HepG2 (cell line): Measurements from ENCODE around the gene EFNA4. TPM values are rescaled to one million over a fixed set of nuclear protein-coding genes. Genes with fewer than 3 reads are reported as not detected.

Source experiments
- GPN1 ChIP-seq: sonication (generic); formaldehyde crosslinking; IDR thresholded peaks from 2 replicates; pipeline ENCODE4 v1.5.1; 2020; ENCODE audit warnings: missing genetic modification reagents, borderline replicate concordance
- GZF1 ChIP-seq: sonication (generic); formaldehyde crosslinking; IDR thresholded peaks from 2 replicates; pipeline ENCODE4 v1.5.1; 2020; ENCODE audit warnings: mild to moderate bottlenecking, missing genetic modification reagents
- HMG20B ChIP-seq: conservative IDR thresholded peaks from 2 replicates; pipeline ENCODE4 v1.6.1; 2016; ENCODE audit warnings: missing genetic modification reagents, missing compliant biosample characterization
- KLF16 ChIP-seq, 2 experiments: sonication (generic) in 1 of 2; formaldehyde crosslinking in 1 of 2; IDR thresholded peaks; 2 replicates each; pipeline versions ENCODE4 v1.6.1 to v1.8.0; 2016 to 2023; ENCODE audit warnings: missing genetic modification reagents in 2 of 2, missing compliant biosample characterization in 1 of 2
- MAZ ChIP-seq, 2 experiments: sonication (generic) in 1 of 2; formaldehyde crosslinking in 1 of 2; IDR thresholded peaks; 2 replicates each; pipeline versions ENCODE4 v1.5.0 to v1.6.1; 2012 to 2020; ENCODE audit warnings: low read depth in 2 of 2, mild to moderate bottlenecking in 2 of 2, borderline replicate concordance in 1 of 2, improper control_type of control experiment in 1 of 2, low read length in 1 of 2, missing genetic modification reagents in 1 of 2, moderate library complexity in 1 of 2
- NCOA1 ChIP-seq: sonication (generic); formaldehyde crosslinking; IDR thresholded peaks from 2 replicates; pipeline ENCODE4 v1.9.0; 2021; ENCODE audit warnings: missing genetic modification reagents
- PITX1 ChIP-seq: sonication (generic); formaldehyde crosslinking; IDR thresholded peaks from 2 replicates; pipeline ENCODE4 v1.5.1; 2020; ENCODE audit warnings: mild to moderate bottlenecking, missing genetic modification reagents
- RFX3 ChIP-seq: IDR thresholded peaks from 2 replicates; pipeline ENCODE4 v1.6.1; 2016; ENCODE audit warnings: missing biosample characterization, missing genetic modification reagents
- STAG1 ChIP-seq: sonication (generic); formaldehyde crosslinking; IDR thresholded peaks from 2 replicates; pipeline ENCODE4 v1.4.0; 2020; ENCODE audit warnings: missing genetic modification reagents
- TAF15 ChIP-seq: fragments of 200-400 bp; formaldehyde crosslinking; IDR thresholded peaks from one replicate; pipeline ENCODE4 v1.6.1; 2018; ENCODE audit warnings: mild to moderate bottlenecking, low read depth, low read length; ENCODE audit not compliant: poor library complexity, severe bottlenecking
- TRIM24 ChIP-seq: sonication (generic); formaldehyde crosslinking; IDR thresholded peaks from 2 replicates; pipeline ENCODE4 v1.8.0; 2022; ENCODE audit warnings: mild to moderate bottlenecking, missing genetic modification reagents
- ZBTB43 ChIP-seq: sonication (generic); formaldehyde crosslinking; conservative IDR thresholded peaks from 2 replicates; pipeline ENCODE4 v1.4.0; 2020; ENCODE audit warnings: missing genetic modification reagents
- ZGPAT ChIP-seq: IDR thresholded peaks from 2 replicates; pipeline ENCODE4 v1.6.1; 2016; ENCODE audit warnings: mild to moderate bottlenecking
- ZNF205 ChIP-seq: IDR thresholded peaks from 2 replicates; pipeline ENCODE4 v1.6.1; 2018; ENCODE audit warnings: missing biosample characterization, missing genetic modification reagents
- ZNF280B ChIP-seq: sonication (generic); formaldehyde crosslinking; IDR thresholded peaks from 2 replicates; pipeline ENCODE4 v1.5.0; 2020; ENCODE audit warnings: missing genetic modification reagents, mild to moderate bottlenecking, borderline replicate concordance
- ZNF292 ChIP-seq: sonication (generic); formaldehyde crosslinking; IDR thresholded peaks from 2 replicates; pipeline ENCODE4 v1.8.1; 2022; ENCODE audit warnings: mild to moderate bottlenecking, low read depth, missing genetic modification reagents, borderline replicate concordance
- ZNF512 ChIP-seq: sonication (generic); formaldehyde crosslinking; IDR thresholded peaks from 2 replicates; pipeline ENCODE4 v1.4.0; 2020; ENCODE audit warnings: mild to moderate bottlenecking, missing genetic modification reagents
- ZNF619 ChIP-seq: sonication (generic); formaldehyde crosslinking; IDR thresholded peaks from 2 replicates; pipeline ENCODE4 v1.4.0; 2020; ENCODE audit warnings: mild to moderate bottlenecking, missing genetic modification reagents
- ZNF770 ChIP-seq: sonication (generic); formaldehyde crosslinking; IDR thresholded peaks from 2 replicates; pipeline ENCODE4 v1.5.0; 2020; ENCODE audit warnings: mild to moderate bottlenecking, missing genetic modification reagents
- polyA plus RNA-seq, 8 experiments: library from polyadenylated mRNA; depleted of rRNA in 3 of 8; stranded (reverse) in 7 of 8; unstranded in 1 of 8; fragments of >200 nt; fragmentation: Illumina TruSeq in 4 of 8; extraction: Trizol in 4 of 8; gene quantifications; 2 replicates each; pipeline versions ENCODE4 v1.2.1 to v1.2.3, GENCODE V29; 2011 to 2016; ENCODE audit warnings: low read depth in 4 of 8, missing spikeins in 1 of 8, mixed read lengths in 1 of 8; ENCODE audit not compliant: insufficient read depth in 1 of 8
- total RNA-seq, 5 experiments: library from RNA; depleted of rRNA; stranded (reverse); fragments of >200 nt; fragmentation: Illumina TruSeq; extraction: Trizol; gene quantifications; 2 replicates each; pipeline ENCODE4 v1.2.3, GENCODE V29; 2016; ENCODE audit warnings: low read depth in 1 of 5

EFNA4 gene
- total and polyA plus RNA-seq, 2 of the 13 experiments (the other 11 are each of a cell fraction or from before 2014, with no cell fraction given) = 12.0 to 17.2 TPM

GRCh38 chr1:155091071-155092051 is 27.8 kb downstream of the EFNA4 start (continued):
- TF ChIP-seq ZNF512 (CRISPR knock-in tag) (peak; percentile 49; the same call in 1 of the 2 replicates), ZNF292 (CRISPR knock-in tag) (0 out of 2 replicates have a peak, but pooled peaks have one; percentile 73), STAG1 (peak; percentile 87), TAF15 (no peak), MAZ (IDR thresholded peaks at IDR 0.05; ENCODE audit: borderline replicate concordance, low read depth, low read length) (peak; percentile 67; the same call in 1 of the 2 replicates), MAZ (CRISPR knock-in tag; IDR thresholded peaks at IDR 0.05; ENCODE audit: low read depth) (peak; percentile 61), ZNF770 (CRISPR knock-in tag) (peak; percentile 46; the same call in 1 of the 2 replicates), KLF16 (CRISPR knock-in tag; IDR thresholded peaks at IDR 0.05) (peak in 1 of 2 experiments; percentile 86; a peak in 2 of 4 replicates), GPN1 (CRISPR knock-in tag) (no peak), GZF1 (CRISPR knock-in tag) (no peak), RFX3 (CRISPR knock-in tag) (no peak), HMG20B (CRISPR knock-in tag) (peak; percentile 74), ZGPAT (CRISPR knock-in tag) (peak; percentile 89), TRIM24 (0 out of 2 replicates have a peak, but pooled peaks have one; percentile 25), NCOA1 (CRISPR knock-in tag) (0 out of 2 replicates have a peak, but pooled peaks have one; percentile 68), ZNF205 (peak; percentile 54; the same call in 1 of the 2 replicates), PITX1 (CRISPR knock-in tag) (peak; percentile 90), ZBTB43 (CRISPR knock-in tag) (peak; percentile 71; the same call in 1 of the 2 replicates), ZNF280B (CRISPR knock-in tag) (peak; percentile 44; the same call in 1 of the 2 replicates), ZNF619 (peak; percentile 34; the same call in 1 of the 2 replicates)
